Measurements from ENCODE around the gene PPM1M.
A peak's percentile ranks its signal among the peaks of the same experiment; 100 is the strongest.
"Not testable (repeated sequence)": the region's sequence is repeated elsewhere in the genome, so short reads cannot be mapped to it uniquely, and the experiment has no call there.

The PPM1M gene

DNA sequence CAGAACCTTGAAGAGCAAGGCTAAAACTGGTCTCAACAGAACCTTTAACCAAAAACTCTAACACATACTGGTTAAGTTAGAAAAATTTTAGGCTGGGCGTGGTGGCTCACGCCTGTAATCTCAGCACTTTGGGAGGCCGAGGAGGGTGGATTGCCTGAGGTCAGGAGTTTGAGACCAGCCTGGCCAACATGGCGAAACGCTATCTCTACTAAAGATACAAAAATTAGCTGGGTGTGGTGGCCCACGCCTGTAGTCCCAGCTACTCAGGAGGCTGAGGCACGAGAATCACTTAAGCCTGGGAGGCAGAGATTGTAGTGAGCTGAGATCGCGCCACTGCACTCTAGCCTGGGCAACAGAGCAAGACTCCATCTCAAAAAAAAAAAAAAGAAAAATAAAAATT, 26.6 kb downstream of the PPM1M start:
- FAIRE-seq = not testable (repeated sequence)

DNA sequence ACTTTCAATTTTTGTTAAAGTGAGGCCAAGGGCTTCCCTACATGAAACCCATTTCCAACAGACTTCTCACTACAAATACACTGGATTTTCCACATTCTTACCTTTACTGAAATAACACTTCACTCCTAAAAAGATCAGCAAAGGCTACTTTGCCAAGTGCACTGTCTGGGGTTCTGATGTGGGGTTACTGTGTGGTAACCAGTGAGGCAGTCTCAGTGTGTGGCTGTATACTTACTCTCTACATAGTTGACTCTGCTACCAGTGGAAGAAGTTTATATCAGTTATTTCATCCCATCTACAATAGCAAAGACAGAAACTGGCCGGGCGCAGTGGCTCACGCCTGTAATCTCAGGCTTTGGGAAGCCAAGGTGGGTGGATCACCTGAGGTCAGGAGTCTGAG, 27.3 kb downstream of the PPM1M start:
- FAIRE-seq (no peak), DNase-seq (ENCODE audit: insufficient read length, low spot score) (no peak)

More for the DNA sequence above, 26.6 kb downstream of the PPM1M start:
- not testable (repeated sequence) for DNase-seq (ENCODE audit: insufficient read length, low spot score)

DNA sequence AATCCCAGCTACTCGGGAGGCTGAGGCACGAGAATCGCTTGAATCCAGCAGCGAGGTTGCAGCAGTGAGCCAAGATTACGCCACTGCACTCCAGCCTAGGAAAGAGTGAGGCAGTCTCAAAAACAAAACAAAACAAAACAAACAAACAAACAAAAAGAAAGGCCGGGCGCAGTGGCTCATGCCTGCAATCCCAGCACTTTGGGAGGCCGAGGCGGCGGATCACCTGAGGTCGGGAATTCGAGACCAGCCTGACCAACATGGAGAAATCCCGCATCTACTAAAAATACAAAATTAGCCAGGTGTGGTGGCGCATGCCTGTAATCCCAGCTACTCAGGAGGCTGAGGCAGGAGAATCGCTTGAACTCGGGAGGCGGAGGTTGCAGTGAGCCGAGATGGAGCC, 29.2 kb downstream of the PPM1M start:
- not testable (repeated sequence) for FAIRE-seq; DNase-seq (ENCODE audit: insufficient read length, low spot score)

DNA sequence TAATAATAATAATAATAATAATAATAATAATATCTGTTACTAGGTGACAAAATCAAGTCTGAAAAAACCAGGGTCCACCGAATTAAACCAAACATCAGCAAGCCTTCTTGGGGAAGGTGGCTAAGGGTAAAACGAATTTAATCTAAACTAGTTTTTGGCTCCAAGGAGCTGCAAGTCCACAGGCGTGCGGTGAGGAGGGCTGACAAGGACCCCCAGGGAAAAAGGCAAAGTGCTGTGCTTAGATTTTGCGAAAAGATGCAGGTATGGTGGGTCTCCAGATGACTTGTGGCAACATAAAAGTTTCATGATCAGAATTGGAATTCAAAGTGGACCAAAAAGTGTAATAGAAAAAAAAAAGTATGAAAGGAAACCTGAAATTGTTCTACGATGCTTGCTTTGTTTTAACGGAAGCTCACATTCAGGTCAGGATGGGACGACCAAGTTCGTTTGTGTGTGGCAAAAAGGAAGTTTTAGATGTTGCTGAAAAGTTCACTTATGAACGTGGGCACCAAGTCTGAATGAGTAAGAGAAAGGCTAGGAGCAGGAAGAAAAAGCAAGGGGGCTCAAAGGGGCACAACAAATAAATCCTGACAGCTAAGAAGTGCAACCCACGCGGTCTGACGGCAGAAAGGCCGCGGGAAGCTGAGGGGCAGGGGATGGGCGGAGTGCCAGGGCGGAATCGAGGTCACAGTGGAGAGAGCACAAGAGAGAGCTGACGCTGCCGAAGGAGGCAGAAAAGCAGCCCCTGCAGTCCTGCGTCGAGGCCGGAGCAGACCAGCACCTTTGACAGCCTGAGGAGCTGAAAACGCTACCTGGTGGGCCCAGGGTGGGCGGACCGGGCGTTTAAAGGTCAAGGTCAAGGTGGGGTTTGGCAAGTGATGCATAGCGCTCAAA, 31.8 kb downstream of the PPM1M start:
- DNase-seq (ENCODE audit: insufficient read length, low spot score) = peak; percentile 47
- FAIRE-seq = peak; percentile 89

DNA sequence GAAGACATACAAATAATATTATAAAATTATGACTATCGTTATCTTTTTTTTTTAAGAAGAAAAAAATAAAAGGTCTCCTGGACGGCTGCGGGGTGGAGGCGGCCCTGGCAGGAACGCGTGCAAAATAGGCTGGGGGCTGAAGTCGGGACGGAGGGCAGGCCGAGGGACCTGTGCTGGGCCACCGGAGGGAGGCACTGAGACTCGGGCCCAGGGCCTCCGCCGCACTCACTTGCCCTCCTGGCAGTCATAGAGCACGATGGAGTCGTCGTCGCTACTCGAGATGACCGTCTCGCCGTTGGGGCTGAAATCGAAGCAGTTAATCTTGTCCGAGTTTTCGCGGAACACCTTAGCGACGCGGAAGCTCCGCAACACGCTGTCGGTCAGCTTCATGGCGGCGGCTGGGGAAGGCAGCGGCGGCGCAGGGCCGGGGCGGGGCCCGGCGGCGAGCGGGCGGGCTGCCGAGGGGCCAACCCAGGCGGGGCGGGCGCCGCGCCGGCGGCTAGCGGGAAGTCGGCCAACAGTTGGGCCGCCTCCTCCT, 32.5 kb downstream of the PPM1M start:
- DNase-seq (ENCODE audit: insufficient read length, low spot score) (peak; percentile 49), FAIRE-seq (peak; percentile 26)

DNA sequence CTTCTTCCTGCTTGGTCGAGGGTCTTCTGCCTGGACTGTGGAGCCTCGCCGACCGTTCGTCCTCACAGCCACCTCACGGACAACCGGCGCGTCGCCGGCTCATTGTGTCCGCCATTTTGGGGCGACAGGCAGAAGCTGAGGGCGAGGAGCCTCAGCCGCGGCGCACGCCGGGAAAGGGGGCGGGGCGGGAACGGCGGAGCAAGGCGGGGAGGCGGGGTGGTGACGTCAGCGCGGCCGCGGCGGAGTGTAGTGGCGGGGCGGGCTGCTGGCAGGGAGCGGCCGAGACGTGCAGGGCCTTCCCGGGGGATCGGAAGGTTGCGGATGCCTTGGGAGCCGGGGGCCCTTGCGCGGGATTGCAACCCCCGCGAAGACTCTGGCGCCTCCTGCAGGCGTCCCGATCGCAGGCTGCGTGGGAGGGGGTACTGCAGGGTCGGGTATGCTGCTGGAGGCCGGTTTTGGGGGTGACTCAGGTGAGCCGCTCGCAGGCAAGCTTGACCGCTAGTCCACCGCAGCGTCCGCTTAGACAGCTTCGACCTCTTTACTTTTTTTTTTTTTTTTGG, 33.0 kb downstream of the PPM1M start, which contains the start of gene WDR82:
WDR82 (minus strand) TSS at position 140 of the 560 bp plus-strand sequence. CDS start 288 bp downstream, outside the sequence.
- DNase-seq (ENCODE audit: insufficient read length, low spot score) (peak; percentile 97), FAIRE-seq (peak; percentile 73)

DNA sequence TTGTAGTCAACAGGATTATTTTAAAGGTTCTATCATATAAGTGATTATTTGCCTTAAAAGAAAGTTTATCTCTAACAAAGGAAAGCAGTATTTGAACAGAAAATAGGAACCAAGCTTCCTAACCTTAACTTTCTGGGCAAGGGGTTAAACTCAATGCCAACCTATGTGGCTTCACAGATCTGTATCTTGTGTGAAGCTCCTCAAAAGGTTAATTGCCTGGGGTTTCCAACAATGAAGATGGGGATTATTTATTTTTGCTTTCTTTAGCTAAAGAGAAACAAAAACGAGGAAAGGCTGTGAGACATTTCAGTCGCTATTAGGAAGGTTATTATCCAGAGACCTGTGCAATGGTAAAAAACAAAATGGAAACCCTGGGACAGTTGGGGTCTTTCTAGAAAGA, 34.0 kb downstream of the PPM1M start:
- FAIRE-seq (no peak), DNase-seq (ENCODE audit: insufficient read length, low spot score) (no peak)

DNA sequence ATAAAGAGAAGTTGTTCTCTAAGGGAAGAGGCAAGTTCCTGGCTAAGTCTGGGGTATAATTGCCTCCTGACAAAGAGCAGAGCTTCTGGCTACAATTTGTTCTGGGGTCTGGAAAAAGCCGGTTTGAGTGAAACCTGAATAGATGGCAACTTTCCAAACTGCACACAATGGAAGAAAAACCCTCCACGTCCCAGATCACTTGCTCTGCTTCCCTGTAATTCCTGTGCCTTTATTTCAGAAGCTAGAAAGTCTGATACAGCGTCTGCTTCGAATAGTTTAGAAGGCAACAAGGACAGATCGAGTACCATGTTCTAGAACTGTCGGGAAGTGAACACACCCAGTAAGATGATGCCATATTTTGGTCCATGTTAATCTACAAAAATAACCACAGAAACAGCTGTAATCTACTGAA, 34.5 kb downstream of the PPM1M start:
- peak; percentile 8 for FAIRE-seq
- no peak for DNase-seq (ENCODE audit: insufficient read length, low spot score)

DNA sequence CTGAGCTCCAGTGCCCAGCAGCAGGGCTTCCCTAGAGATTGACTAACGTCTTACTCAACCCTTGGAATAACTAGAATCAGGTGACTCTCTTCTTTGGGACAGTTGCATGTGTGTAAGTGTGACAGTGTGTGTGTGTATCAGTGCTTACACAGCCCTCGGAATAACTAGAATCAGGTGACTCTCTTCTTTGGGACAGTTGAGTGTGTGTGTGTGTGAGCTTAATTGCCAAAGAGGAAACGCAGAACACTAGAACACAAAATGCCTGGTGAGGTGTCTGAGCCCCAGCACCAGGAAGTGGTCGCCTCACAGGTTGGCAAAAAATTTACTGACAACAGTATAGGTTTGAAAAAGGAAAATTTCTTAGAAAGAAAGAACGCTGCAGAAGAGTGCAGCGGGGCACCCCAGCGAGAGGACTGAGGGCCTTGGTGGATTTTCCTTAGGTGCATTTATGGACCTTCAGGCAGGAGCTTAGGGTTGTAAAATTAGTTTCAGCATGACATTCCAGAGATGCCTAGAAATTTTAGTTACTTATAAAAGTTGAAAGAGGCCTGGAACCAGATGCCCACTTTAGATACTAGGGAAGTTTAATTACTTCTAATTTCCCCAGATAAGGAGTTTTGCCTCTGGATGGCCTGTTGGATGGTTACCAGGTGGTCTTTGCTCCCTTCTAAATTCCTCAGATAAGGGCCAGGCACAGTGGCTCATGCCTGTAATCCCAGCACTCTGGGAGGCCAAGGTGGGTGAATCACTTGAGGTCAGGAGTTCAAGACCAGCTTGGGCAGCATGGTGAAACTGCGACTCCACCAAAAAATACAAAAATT, 36.6 kb downstream of the PPM1M start:
- FAIRE-seq (no peak), DNase-seq (ENCODE audit: insufficient read length, low spot score) (no peak)

DNA sequence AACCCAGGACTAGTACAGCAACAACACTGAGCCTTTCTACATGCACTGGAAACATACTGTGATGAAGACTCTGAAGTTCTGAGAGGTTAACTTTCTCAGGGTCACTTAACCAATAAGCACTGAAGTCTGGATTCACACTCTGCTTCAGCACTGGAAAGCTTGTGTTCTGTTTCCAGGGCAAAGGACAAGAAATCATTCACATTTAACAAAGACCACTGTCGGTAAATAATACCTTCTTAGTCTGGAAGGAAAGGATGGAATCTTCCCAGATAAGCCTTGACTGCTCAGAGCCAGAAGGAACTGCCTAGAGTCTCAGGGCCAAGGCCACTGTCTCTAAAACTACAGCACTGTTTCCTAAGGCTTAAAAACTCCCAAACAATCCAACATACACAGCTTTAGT, 37.7 kb downstream of the PPM1M start:
- FAIRE-seq (no peak), DNase-seq (ENCODE audit: insufficient read length, low spot score) (no peak)

DNA sequence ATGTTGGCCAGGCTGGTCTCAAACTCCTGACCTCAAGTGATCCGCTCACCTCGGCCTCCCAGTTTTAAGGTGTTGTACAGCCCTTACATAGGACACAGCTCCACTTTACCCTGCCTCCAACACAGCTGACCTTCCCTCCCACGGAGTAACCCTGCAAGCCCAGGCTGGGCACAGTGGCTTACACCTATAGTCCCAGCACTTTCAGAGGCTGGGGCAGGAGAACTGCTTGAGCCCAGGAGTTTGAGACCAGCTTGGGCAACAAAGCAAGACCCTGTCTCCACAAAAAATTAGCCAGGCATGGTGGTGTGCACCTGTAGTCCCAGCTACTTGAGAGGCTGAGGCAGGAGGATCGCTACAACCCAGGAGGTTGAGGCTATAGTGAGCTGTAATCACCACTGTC, 38.5 kb downstream of the PPM1M start:
- not testable (repeated sequence) for FAIRE-seq; DNase-seq (ENCODE audit: insufficient read length, low spot score)

DNA sequence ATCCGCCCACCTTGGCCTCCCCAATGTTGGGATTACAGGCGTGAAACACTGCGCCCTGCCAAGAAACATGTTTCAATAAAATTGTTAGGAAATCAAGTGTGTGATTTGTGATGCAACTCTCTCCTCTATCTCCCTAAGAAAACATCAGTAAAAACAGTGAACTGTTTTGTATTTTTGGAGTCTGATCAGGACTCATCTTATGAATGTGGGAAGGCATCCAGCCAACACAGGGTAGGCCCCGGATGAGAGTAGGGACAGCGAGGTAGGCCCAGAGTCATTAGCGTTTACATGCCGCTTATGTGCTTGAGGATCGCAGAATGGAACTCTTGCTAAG, 41.2 kb downstream of the PPM1M start:
- DNase-seq (ENCODE audit: insufficient read length, low spot score) = no peak
- FAIRE-seq = peak; percentile 28

DNA sequence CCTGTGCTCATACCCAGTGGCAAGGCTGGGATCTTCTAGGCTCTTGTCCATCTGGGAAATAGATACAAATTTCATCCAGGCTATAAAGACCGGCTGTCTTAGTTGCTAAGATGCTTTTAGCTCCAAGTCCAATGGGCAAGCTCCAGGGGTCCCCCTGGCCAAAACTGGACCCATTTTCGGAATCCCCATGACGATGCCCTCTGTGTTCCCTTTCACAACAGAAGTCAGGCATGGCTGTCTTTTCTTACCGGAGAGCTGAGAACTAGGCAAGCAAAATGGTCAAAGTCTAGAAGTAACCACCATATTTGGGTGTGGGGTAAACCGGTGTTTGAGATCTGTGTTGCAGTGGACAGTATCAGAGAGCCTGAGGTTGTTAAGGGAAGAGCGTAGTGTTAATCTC, 43.1 kb downstream of the PPM1M start:
- no peak for FAIRE-seq
- no peak for DNase-seq (ENCODE audit: insufficient read length, low spot score)

DNA sequence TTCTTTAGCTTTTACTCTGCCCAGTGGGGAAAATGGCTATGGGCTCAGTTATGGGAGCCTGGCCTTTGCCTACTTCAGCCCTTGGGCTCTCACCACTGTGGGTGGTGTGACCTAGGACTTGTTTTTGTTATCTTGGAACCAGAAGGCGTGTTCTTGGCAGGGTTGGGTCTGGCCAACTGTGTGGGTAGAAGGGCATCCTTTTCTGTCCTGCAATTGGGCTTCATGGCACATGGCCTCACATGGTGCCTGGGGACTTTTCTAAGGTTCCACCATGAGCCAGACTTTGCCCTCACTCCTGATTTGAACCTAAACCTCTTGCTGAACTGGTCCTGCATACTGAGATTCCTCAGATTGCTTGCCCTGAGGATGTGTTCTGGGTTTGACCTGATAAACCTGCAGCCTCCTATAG, 43.8 kb downstream of the PPM1M start:
- DNase-seq (ENCODE audit: insufficient read length, low spot score) (no peak), FAIRE-seq (peak; percentile 40)

DNA sequence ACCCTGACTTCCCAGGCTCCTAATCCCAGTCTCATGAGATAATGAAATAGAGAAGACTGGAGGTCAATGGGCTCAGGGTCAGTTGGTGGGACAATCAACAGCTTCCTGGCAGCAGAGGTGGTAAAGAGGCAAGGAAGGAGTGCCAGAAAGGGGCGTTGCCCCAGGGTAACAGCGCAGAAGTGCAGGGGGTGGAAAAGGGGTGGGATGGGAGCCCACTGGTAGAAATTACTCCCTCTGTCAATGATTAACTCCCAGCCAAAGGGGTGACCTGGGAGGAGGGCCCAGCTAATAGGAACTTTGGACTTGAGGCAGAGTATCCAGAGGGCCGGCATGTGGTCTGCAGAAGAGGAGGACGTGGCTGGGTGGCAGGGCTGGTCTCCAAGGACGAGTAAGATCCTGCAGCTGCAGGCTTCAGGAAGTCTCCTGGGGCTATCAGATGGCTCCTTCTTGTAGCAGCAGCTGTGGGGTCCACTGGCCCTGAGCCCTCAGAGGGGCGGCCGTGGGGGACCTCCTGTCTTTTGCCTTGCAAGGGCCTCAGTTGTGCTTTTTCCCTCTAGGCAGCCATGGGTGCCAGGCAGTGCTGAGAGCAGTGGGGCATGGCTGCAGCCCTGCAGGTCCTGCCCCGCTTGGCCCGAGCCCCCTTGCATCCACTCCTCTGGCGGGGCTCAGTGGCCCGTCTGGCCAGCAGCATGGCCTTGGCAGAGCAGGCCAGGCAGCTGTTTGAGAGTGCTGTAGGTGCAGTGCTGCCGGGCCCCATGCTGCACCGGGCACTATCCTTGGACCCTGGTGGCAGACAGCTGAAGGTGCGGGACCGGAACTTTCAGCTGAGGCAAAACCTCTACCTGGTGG, 44.4 kb downstream of the PPM1M start:
- no peak for FAIRE-seq

DNA sequence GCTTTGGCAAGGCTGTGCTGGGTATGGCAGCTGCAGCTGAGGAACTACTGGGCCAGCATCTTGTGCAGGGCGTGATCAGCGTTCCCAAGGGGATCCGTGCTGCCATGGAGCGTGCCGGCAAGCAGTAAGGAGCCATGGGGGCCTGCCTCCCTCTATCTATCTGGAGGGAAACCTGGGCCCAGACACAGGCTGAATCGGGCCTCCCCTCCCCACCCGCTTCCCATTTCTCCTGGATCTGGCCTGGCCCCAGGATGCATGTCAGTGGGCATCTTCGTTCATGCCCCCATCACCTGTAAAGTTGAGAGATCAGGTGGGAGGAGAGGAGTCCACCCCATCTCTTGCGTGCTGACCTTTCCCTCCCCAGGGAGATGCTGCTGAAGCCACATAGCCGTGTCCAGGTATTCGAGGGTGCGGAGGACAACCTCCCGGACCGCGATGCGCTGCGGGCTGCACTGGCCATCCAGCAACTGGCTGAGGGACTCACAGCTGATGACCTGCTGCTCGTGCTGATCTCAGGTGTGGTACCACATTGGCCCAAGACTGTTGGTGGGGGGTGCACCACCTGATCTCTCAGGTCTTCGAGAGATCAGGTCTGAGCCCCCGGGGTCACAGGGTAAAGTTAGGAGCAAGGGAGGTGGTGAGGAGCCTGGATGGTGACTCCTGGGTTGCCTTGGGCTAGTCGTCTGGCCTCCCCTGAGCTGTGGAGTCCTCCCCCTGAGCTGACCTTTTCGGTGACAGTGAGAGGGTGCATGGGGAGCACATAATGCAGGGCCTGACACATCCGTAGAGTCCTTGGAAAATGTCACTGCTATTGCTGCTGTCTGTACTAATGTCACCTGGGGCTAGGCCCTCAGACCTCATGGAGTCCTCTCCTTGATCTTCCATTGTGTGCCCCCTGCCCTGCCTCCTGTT, 45.3 kb downstream of the PPM1M start:
- DNase-seq (ENCODE audit: insufficient read length, low spot score) (no peak), FAIRE-seq (no peak)

More for the DNA sequence above, 44.4 kb downstream of the PPM1M start:
- DNase-seq (ENCODE audit: insufficient read length, low spot score) = no peak

DNA sequence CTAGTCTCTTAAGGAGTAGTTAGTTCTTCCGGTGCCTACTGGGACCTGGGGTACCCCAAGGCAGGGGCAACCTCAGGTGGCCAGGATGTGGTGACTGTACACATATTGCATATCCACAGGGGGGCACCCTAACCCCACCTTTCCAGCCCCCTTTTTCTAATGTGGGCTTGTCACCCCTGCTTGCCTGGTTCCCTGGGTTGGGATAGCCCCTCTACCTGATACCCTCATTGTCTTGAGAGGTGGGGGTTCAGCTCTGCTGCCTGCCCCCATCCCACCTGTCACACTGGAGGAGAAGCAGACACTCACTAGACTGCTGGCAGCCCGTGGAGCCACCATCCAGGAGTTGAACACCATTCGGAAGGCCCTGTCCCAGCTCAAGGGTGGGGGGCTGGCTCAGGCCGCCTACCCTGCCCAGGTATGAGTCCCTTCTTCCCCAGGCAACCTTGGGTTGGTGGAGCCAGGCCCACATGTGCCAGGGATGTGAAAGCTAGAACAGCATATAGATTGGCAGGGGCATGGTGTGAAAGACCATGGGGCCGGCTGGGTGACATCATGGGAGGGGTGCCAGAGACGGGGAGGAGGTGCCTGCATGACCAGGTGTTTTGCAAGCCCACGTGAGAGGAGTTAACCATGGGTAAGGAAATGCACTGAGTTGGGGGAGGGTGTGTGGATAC, 46.1 kb downstream of the PPM1M start:
- DNase-seq (ENCODE audit: insufficient read length, low spot score) = no peak

DNA sequence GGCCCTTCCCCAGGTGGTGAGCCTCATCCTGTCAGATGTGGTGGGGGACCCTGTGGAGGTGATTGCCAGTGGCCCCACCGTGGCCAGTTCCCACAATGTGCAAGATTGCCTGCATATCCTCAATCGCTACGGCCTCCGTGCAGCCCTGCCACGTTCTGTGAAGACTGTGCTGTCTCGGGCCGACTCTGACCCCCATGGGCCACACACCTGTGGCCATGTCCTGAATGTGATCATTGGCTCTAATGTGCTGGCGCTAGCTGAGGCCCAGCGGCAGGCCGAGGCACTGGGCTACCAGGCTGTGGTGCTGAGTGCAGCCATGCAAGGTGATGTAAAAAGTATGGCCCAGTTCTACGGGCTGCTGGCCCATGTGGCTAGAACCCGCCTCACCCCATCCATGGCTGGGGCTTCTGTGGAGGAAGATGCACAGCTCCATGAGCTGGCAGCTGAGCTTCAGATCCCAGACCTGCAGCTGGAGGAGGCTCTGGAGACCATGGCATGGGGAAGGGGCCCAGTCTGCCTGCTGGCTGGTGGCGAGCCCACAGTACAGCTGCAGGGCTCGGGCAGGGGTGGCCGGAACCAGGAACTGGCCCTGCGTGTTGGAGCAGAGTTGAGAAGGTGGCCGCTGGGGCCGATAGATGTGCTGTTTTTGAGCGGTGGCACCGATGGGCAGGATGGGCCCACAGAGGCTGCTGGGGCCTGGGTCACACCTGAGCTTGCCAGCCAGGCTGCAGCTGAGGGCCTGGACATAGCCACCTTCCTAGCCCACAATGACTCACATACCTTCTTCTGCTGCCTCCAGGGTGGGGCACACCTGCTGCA, 46.9 kb downstream of the PPM1M start:
- FAIRE-seq (no peak), DNase-seq (ENCODE audit: insufficient read length, low spot score) (no peak)

More for the DNA sequence above, 46.1 kb downstream of the PPM1M start:
- FAIRE-seq = peak; percentile 4
